ENCODE data around the gene ODF2. TPM values are rescaled to one million over a fixed set of nuclear protein-coding genes. Genes with fewer than 3 reads are reported as not detected.
A peak's percentile ranks its signal among the peaks of the same experiment; 100 is the strongest.

Gene ODF2
- total RNA-seq (2022) = 34.4 and 37.3 TPM in 2 replicates
- Bru-seq, nascent RNA = percentile 52 among the genes with signal in this experiment
- BruChase-seq, experiment 1, labeled RNA remaining after a 6-hour chase = percentile 70 among the genes with signal in this experiment
- percentile 56 among the genes with signal in this experiment for BruChase-seq, experiment 2, labeled RNA remaining after a 2-hour chase
- long read RNA-seq, transcript ODF2-201 (21 exons, 3,899 nt) = major isoform, 25 of 104 reads
- long read RNA-seq, partial matches to known transcripts = 16 of 104 reads
- long read RNA-seq, other reads (novel, unspliced or antisense) = 63 of 104 reads

GRCh38 chr9:128455849-128456612 lies at the start of gene ODF2:
Gene ODF2, plus strand, starts transcription at chr9:128456006. Its CDS starts 86 bp downstream, at chr9:128456092.
- no TSS peak for BruUV-seq (replicated peaks)
- H3K9me3 Mint-ChIP-seq (ENCODE audit: unreplicated experiment) = no peaks in the 10 kb centered on the region
- no peak for TF ChIP-seq CTCF (IDR thresholded peaks at IDR 0.05; ENCODE audit: unreplicated experiment)
- peak within 1 kb of the TSS; percentile 98 for H3K4me3 Mint-ChIP-seq (ENCODE audit: unreplicated experiment)
- peak; percentile 95 for DNase-seq (ENCODE audit: unreplicated experiment)
- H3K27me3 Mint-ChIP-seq (ENCODE audit: insufficient read depth, unreplicated experiment) = no peaks in the 10 kb centered on the region
- POLR2A ChIA-PET = interaction anchor here (0.5 to 2.1 kb wide), 10 partner anchors 13 to 199 kb away, joined by 3 to 15 read pairs (median 4); partner anchors contain the start of genes GLE1 and SPTAN1
- H3K4me1 Mint-ChIP-seq (ENCODE audit: insufficient read depth, unreplicated experiment) = no peaks in the 10 kb centered on the region
- H3K27ac Mint-ChIP-seq (ENCODE audit: low read depth, unreplicated experiment) = peak within 1 kb of the TSS; percentile 96
- intact Hi-C loops (cut with micrococcal nuclease) = loop anchor here (1.0 to 5.0 kb wide), 3 partner anchors 96 to 181 kb away; partner anchors contain the start of gene SPTAN1
- CTCF ChIA-PET = interaction anchor here (0.6 kb wide), 1 partner anchor 17 kb away, joined by 5 read pairs; no protein-coding TSS in a partner anchor
- peaks cover 15% of the 10 kb centered on the region for H3K36me3 Mint-ChIP-seq (ENCODE audit: insufficient read depth, unreplicated experiment)

- POLR2A ChIA-PET = no interaction called here
- no peak overlapping the region for H3K27ac Mint-ChIP-seq (ENCODE audit: low read depth, unreplicated experiment)
- TF ChIP-seq CTCF (IDR thresholded peaks at IDR 0.05; ENCODE audit: unreplicated experiment) = no peak
- no peak for DNase-seq (ENCODE audit: unreplicated experiment)
- intact Hi-C loops (cut with micrococcal nuclease) = no loop called here
- no peaks in the 10 kb centered on the region for H3K4me1 Mint-ChIP-seq (ENCODE audit: insufficient read depth, unreplicated experiment)
- CTCF ChIA-PET = interaction anchor here (0.6 to 1.8 kb wide), 7 partner anchors 11 to 228 kb away, joined by 3 to 5 read pairs (median 4); no protein-coding TSS in a partner anchor
- no peaks in the 10 kb centered on the region for H3K36me3 Mint-ChIP-seq (ENCODE audit: insufficient read depth, unreplicated experiment)
- no peaks in the 10 kb centered on the region for H3K9me3 Mint-ChIP-seq (ENCODE audit: unreplicated experiment)
- no peak overlapping the region for H3K4me3 Mint-ChIP-seq (ENCODE audit: unreplicated experiment)
- no peaks in the 10 kb centered on the region for H3K27me3 Mint-ChIP-seq (ENCODE audit: insufficient read depth, unreplicated experiment)
- no TSS peak for BruUV-seq (replicated peaks)
Measured at GRCh38 chr9:128406848-128407391, 48.9 kb upstream of the ODF2 start.

GRCh38 chr9:128408963-128409431 lies 46.8 kb upstream of the ODF2 start:
- H3K27ac Mint-ChIP-seq (ENCODE audit: low read depth, unreplicated experiment) = no peak overlapping the region
- DNase-seq (ENCODE audit: unreplicated experiment) = no peak
- no peaks in the 10 kb centered on the region for H3K9me3 Mint-ChIP-seq (ENCODE audit: unreplicated experiment)
- intact Hi-C loops (cut with micrococcal nuclease) = no loop called here
- no peaks in the 10 kb centered on the region for H3K4me1 Mint-ChIP-seq (ENCODE audit: insufficient read depth, unreplicated experiment)
- H3K4me3 Mint-ChIP-seq (ENCODE audit: unreplicated experiment) = no peak overlapping the region
- H3K36me3 Mint-ChIP-seq (ENCODE audit: insufficient read depth, unreplicated experiment) = no peaks in the 10 kb centered on the region
- no TSS peak for BruUV-seq (replicated peaks)
- peaks cover 7% of the 10 kb centered on the region for H3K27me3 Mint-ChIP-seq (ENCODE audit: insufficient read depth, unreplicated experiment)
- ChIA-PET POLR2A (no interaction called here), CTCF (no interaction called here)
- TF ChIP-seq CTCF (IDR thresholded peaks at IDR 0.05; ENCODE audit: unreplicated experiment) = no peak

- no peak for DNase-seq (ENCODE audit: unreplicated experiment)
- Mint-ChIP-seq H3K4me1 (ENCODE audit: insufficient read depth, unreplicated experiment) (no peaks in the 10 kb centered on the region), H3K36me3 (ENCODE audit: insufficient read depth, unreplicated experiment) (no peaks in the 10 kb centered on the region), H3K4me3 (ENCODE audit: unreplicated experiment) (no peak overlapping the region), H3K27ac (ENCODE audit: low read depth, unreplicated experiment) (no peak overlapping the region), H3K9me3 (ENCODE audit: unreplicated experiment) (no peaks in the 10 kb centered on the region), H3K27me3 (ENCODE audit: insufficient read depth, unreplicated experiment) (peaks cover 12% of the 10 kb centered on the region)
- intact Hi-C loops (cut with micrococcal nuclease) = no loop called here
- ChIA-PET POLR2A (interaction anchor here (0.8 kb wide), 1 partner anchor 10 kb away, joined by 3 read pairs; no protein-coding TSS in a partner anchor), CTCF (interaction anchor here (0.9 to 2.9 kb wide), 3 partner anchors 10 to 50 kb away, joined by 3 to 12 read pairs (median 5); no protein-coding TSS in a partner anchor)
- TF ChIP-seq CTCF (IDR thresholded peaks at IDR 0.05; ENCODE audit: unreplicated experiment) = no peak
- BruUV-seq (replicated peaks) = no TSS peak
Measured at GRCh38 chr9:128409450-128409849, 46.4 kb upstream of the ODF2 start.

Data from MCF 10A (cell line).